22Rv1 (cell line): ENCODE measurements around the gene C20orf144.

Experiments
- ZFX ChIP-seq: fragments of 450-650 bp; IDR thresholded peaks from 2 replicates; pipeline ENCODE4 v1.6.1; 2017; ENCODE audit warnings: antibody characterized with exemption, borderline replicate concordance
- TF ChIP-seq, protein P1 (sequence below): fragments of 450-650 bp; IDR thresholded peaks from 2 replicates; pipeline ENCODE4 v1.5.1; 2017; ENCODE audit warnings: mild to moderate bottlenecking

DNA sequence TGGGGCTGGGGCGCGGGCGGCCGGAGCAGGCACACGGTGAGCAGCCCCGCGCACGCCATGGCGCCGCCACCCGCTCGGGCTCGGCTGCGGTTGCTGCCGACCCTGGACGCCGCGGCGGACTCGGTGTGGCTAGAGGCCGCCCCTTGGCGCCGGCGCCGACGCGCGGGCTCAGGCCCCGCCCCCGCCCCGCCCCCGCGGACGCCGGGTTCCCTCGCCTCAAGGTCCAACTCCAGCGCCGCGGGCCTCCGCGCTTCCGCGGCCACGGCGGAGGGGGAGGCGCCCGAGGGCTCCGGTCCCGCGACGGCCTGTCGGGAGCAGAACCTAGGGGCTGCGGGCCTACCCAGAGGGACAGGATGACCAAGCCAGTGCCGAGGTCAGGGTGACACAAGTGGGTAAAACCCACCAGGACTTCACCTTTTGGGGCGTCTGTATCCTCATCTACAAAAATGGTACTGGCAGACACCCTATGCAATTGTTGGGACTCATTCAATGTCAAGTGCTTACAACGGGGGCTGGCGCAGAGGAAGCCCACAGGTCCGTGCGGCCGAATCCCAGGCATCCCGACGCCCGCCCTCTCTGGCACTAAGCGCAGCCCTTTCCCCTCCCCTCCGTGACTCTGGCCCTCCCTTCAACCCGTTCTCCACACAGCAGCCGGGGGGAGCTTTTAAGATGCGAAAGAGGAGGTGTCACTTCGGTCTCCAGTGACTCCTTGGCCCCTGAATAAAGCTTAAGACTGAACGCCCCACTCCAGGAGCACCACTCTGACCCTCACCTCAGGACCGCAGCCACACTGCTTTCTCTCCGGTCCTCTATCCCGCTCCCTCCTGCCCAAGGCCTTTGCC, 12.4 kb downstream of the C20orf144 start, which contains the start of gene NECAB3:
- TF ChIP-seq, protein P1, sequence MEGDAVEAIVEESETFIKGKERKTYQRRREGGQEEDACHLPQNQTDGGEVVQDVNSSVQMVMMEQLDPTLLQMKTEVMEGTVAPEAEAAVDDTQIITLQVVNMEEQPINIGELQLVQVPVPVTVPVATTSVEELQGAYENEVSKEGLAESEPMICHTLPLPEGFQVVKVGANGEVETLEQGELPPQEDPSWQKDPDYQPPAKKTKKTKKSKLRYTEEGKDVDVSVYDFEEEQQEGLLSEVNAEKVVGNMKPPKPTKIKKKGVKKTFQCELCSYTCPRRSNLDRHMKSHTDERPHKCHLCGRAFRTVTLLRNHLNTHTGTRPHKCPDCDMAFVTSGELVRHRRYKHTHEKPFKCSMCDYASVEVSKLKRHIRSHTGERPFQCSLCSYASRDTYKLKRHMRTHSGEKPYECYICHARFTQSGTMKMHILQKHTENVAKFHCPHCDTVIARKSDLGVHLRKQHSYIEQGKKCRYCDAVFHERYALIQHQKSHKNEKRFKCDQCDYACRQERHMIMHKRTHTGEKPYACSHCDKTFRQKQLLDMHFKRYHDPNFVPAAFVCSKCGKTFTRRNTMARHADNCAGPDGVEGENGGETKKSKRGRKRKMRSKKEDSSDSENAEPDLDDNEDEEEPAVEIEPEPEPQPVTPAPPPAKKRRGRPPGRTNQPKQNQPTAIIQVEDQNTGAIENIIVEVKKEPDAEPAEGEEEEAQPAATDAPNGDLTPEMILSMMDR, result 0 out of 2 replicates have a peak, but pooled peaks have one; percentile 5
- no peak for TF ChIP-seq ZFX
